NCI-H345 treated with DMSO at 0.1 percent for 48 hours (cell line): ENCODE data around the gene RBMS2.
A peak's percentile ranks its signal among the peaks of the same experiment; 100 is the strongest.

ENCODE experiments used
- DNase-seq: peaks from one replicate; lab custom pipeline; 2025; ENCODE audit not compliant: unreplicated experiment; lab: John Stamatoyannopoulos, UW

RBMS2 gene

DNA sequence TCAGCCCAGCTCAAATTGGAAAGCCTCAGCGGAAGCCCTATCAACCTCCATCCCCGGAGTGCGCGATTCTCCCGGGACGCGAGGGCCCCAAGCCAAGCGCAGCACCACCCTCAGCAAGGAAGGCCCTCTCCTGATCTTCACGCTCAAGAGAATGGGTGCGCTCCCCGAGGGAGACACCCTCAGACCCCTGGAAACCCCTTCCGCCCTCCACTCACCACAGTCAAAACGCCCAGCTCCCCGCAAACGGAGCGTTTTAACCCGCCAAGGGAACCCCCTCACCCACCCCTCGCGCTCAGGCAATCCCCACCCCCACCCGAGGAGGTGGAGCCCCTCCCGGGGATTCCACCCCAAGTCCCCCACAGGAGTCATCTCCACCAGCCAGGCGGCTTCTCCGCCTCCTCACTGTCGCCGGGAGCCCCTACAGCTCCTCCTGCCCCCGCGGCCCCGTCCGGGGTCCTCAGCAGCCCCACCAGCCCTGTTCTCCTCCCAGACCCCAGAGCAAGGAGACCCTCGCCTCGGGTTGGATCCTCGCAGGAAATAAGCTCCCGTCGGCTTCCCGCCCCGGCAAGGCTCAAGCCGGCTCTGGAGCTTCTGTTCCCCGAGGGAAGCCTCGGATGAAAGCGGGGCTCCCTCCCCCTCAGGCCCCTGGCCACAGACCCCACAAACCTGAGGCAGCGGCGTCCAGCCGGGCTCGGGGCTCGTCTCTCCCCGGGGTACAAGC, 108.0 kb downstream of the RBMS2 start:
- no peak for DNase-seq

DNA sequence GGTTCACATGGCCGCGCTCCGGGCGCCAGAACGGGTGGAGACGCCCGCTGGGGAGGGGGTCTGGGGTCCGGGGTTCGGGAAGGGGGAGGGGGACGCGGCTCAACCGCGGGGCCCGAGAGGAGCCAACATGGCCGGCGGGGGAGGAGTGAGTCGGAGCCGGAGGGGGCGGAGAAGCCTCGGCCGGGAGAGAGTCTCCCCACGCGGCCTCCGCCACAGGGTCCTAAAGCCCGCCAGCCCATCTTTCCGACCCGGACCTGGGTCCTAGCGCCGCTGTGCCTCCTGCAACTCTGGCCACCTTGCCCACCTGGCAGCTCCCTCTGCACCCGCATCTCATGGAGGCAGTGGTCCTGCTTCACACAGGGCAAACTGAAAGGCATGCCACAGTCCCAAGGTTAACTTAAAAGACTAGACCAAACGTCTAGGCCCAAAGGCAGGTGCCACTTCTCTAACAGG, 108.6 kb downstream of the RBMS2 start, which contains the start of gene BAZ2A:
BAZ2A (minus strand) TSS at position 147 of the 453 bp plus-strand sequence. CDS start 12,796 bp downstream, outside the sequence.
- DNase-seq, result peak; percentile 57

DNA sequence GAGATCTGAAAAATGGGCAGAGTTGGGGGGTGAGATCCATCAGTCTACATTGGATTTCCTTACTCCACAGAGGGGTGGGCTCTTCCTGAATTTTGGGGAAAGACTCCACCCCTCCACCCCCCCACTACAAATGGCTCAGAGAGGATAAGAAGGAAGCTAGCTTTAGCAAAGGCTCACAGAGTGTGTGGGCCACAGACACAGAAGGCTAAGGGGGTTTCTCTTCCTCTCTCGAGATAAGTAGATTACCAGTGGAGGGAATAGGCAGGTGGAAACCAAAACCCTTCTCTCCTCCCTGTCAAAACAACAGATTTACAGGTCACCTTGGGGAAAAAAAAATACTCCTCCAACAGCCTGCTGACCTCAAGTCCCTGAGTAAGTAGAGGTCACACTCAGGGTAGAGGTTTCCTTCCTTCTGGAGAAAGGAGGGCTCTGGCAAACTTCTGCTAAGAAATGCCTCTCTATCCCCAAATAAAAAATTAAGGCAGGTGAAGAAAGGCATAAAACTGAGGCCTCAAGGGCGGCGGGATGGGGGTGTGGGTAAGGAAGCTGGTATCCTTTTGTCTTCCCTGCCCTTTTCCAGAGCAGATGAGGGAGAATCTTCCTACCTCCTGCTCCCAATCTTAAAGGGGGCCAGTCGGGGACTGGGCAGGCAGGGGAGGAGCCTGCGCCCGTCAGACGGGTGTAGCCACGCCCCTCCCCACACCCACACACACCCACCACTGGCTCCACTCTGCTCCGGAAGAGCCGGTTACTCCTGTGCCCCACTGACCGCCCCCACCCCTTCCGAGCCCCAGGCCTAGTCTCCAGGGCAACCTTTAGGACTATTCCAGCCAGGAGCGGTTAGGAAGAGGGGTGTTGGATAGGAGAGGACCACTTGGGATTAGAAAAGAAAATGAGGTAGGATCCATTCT, 110.4 kb downstream of the RBMS2 start:
- DNase-seq, result peak; percentile 16

DNA sequence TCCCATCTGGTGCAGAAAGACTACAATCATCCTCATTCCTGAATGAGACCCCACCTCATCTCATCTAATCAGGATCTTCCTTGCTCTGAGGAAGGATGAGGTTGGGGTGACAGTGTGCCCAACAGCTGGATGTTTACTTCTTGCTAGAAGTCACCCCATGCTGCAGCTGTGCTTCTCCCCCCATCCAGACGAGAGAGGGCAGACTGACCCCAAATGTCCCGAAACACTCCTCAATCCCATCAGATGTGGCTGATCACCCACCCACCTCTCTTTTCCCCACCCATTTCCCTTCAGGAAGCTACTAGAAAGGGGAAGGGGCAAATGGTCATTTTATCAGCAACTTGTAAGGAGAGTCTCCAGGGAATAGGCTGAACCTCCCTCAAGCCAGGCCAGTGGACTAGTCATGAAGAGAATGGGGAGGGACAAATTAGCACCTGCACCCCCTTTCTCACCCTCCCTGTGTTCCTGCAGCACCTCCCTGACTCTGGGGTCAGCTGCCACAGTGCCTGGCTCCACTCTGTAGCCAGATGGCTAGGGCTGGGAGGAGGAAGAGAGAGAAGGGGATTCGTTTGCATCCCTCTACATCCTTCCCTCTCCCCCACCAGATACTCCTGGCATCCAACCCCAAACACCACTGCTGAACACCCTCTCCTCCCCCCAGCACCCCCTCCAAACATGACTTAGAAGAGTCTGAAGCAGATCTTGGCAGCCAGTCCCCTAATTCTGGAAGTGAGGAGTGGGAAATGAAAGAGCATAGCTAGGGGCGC, 111.3 kb downstream of the RBMS2 start:
- DNase-seq, result no peak

DNA sequence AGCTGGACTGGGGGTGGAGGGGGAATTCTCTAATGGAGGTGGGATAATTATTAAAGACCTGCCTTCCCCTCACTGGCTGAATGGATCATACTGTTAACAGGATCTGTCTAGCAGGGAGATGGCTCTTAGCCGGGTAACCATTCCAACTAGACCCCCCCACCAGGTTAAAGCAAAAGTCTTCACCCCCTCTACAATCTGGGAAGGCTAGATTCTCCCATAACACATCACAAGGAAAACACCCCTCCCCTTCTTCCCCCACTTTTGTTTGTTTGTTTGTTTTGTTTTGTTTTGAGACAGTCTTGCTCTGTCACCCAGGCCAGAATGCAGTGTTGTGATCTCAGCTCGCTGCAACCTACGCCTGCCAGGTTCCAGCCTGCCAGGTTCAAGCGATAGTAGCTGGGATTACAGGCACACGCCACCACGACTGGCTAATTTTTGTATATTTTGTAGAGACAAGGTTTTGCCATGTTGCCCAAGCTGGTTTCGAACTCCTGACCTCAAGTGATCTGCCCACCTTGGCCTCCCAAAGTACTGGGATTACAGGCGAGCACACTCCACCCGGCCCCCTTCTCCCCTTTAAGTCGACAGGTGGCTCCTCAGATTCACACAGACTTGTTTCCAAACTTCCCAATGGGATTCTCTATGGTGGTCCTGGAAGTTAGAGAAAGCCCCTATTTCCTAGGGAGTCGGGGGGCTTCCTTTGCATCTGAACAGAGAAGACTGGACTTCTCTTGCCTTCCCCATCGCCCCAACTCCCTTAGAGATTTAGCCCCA, 112.0 kb downstream of the RBMS2 start:
- DNase-seq, result no peak

DNA sequence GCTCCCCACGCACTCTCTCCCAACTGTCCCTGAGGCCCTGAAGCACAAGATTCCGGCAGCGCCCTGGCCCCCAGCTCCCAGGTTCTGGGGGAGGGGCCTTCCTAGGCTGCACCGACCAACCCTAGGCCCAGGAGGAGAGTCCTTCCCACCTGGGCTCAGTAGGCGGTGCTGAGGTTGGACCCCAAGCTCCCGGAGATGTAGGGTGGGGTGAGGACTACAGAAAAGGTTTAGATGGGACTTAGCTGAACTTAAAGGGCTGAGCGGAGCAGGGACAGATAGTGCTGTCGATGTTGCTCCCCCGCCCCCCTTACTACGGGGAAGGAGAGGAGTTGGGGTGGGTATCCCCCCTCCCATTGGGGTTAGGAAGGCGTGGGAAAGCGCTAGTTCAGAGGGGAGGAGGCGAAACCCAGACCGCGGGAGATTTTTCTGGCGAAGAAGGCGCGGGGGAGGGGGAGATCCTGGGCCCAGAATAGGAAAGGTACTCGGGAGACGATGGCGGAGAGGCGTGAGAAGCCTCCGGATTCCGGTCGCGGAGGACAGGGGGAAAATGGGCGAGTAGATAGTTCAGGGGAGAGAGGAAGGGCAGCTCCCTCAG, 112.7 kb downstream of the RBMS2 start:
- DNase-seq, result peak; percentile 36

DNA sequence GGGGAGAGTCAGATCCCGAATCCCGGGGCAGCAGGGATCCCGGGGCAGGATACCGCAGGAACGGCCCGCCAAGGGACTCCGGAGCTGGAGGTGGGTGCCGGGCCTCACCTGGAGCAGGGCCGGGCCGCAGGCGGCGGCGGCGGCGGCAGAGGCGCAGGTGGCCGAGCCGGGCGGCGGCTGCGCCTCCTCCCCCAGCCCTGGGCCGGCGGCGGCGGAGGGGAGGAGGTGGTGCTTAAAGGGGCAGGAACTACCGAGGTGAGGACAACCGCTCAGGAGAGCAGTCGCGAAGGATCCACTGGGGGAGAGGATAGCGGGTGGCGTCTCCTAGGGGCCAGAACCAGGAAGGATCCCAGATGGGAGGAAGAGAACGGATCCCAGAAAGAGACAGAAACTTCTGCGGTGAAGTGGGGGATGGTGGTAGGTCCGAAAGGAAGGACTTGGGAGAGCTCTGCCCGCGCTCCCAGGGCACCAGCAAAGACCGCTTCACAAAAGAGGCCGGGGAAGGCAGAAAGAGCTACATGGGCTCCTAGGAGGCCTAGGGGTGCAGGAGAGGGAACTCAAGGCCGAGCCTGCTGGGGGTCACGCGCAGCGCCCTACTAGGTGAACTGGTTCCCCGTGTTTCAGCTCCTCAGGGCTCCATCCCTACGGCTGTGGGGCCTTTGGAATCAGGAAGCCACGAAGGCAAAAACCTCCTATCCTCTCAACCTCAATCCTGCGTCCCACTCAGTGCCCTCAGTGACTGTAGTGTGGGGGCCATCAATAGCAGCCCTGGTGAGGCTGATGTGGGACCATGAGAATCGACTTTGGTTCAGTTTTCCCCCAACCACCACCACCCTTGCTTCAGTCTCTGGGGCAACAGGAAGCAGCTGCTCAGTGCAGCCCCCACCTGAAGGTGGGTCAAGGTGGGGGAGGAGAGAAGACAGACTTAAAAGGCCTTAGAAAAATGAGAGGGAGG, 113.5 kb downstream of the RBMS2 start:
- peak; percentile 33 for DNase-seq

DNA sequence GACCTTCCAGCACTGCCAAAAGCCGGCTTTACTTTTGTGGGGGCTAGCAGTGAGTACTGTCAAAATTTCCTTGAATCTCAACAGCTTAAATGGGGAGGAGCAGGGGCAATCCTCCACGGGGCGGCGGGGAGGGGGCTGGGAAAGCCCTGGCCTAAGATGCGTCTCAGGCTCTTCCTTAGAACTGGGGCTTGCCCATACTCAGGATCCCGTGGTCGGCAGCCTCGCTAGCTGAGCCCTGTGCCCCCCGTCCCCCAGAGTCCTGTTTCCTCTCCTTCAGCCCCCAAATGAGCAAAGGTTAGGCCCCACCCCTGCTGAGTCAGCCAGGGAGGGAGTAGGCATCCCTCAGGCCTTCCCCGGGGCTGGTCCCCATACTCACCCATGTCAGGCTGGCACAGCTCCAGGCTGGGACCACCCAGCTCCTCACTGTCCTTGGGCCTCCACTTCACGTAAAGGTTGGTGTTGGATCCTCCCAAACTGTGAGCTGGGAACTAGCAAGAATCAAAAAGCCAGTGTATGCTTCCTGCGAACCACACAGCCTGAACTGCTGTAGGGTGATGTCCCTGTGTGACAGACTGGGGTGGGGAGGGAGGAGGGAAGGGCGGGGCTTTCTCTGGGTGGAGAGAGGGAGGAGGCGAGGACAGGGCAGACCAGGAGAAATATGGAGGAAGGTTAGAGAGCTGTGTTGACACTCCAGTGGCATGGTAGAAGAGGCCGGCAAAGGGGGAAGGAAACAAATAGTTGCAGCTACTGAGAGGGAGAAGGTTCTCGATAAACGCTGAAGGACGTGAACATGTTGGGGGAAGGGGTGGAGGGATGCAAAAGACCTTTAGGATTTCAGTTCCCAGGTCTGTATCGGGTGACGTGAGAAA, 114.4 kb downstream of the RBMS2 start:
- peak; percentile 72 for DNase-seq

DNA sequence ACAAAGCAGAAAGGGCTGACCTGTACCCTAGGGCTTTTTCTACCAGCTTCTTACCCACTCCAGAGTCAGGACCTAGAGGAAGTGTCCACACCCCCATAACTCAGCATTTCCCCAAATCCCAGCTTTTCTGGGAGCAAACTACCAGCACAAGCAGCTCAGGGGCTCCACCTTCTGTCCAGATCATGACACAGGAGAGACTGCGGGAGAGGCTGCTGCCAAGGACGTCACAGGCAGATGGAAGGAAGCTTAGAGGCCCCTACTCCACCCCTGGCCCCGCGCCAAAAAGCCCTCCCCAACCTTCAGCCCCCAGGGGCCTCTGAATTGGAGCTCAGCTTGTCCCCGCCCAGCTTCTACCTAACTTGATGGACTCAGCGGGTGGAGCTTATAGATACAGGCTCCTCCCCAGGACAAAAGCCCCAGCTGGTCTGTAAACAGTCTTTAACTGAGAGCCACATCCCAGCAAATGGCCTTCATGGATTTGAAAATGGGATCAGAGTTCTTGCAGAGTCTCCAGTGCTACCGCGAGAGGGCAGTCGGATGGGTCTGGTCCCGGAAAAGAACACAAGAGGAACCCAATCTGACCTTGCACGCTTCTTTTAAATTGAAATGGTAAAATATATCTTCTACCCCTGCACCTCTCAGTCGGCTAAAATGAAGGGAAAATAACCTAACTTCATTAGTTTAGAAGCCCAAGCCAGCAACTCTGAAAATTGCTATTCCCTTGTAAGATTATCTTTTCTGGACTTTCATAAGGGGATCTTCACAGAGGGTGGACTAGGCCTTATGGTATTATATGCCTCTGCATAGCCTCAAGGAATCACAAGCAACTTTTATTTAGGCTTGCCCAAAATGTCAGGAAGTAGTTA, 115.3 kb downstream of the RBMS2 start:
- DNase-seq, result peak; percentile 98

DNA sequence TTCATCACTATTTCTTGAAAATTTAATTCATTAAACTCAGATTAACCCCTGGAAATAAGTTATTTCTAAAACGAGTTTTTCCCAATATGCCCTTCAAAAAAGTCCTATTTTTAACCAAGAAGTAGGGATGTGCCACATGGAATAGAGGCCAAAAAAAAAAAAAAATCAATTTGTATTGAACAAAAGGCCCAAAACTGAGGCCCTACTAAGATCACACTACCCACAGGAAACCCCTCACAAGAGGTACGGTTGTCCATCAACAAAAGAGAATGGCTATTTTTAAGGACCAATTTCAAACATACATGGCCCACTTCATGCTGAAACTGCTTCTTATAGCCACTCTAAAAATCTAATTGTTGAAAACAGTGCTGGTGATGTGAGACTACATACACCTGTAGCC, 116.0 kb downstream of the RBMS2 start:
- no peak for DNase-seq

DNA sequence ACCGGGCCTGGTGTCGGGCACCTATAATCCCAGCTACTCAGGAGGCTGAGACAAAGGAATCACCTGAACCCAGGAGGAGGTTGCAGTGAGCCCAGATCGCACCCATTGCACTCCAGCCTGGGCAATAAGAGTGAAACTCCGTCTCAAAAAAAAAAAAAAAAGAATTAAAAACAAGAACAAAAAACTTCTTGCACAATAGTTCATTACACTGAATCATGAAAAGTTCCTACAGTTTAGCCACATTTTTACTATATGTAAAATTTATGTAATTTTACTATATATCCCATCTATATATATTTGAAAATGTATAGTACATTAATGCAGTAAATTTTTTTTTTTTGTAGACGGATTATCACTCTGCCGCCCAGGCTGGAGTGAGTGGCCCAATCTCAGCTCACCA, 119.6 kb downstream of the RBMS2 start:
- no peak for DNase-seq

DNA sequence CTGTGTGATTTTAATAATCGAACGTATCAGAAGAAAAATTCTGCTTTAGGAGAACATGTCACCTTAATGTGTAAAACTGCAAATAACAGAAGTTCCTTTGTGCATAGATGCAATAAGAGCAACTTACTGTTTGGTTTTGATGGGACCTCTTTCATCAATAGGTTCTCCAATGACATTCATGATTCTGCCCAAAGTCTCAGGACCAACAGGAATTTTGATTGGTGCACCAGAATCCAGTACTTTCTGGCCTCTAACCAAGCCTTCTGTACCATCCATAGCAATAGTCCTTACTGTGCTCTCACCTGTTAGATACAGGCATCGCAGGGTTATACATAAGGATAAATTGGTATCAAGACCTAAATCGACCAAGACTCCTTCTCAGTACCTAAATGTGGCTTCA, 123.0 kb downstream of the RBMS2 start:
- DNase-seq, result no peak

DNA sequence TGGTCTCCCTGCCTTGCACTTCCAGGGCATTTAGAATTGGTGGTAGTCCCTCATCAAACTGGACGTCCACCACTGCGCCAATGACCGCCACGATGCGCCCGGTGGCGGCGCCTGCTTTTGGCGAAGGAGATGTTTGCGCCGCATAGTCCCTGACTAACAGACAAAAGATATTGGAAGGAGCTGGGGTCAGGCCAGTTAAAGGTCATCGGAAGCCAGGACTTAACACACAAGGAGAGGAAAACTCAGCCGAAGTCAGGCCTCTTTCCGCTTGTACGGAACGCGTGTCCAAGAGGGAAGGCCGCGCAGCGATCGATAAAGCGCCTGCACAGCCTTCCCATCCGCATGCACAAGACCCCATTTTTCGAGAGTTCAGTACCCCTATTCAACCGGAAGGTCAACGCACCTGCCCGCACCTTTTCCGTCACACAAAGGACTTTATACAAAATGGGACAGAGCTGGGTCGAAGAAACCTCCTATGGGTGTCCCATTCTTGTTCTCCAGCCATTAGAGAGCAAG, 123.6 kb downstream of the RBMS2 start:
- DNase-seq, result no peak
